DLD1 (cell line): Measurements from ENCODE around the gene SLU7.

Experiments
- in situ Hi-C: cut with HindIII; loops from 2 replicates; pipeline ENCODE4 v1.10.0; 2017; ENCODE audit warnings: low sequenced_read_pairs

The SLU7 gene

GRCh38 chr5:160418561-160419457 lies at the start of gene SLU7:
TSS of gene SLU7 (minus strand) at chr5:160419081. CDS start at chr5:160415294, 3,787 bp downstream.
- in situ Hi-C loops: no loop called here

DNA sequence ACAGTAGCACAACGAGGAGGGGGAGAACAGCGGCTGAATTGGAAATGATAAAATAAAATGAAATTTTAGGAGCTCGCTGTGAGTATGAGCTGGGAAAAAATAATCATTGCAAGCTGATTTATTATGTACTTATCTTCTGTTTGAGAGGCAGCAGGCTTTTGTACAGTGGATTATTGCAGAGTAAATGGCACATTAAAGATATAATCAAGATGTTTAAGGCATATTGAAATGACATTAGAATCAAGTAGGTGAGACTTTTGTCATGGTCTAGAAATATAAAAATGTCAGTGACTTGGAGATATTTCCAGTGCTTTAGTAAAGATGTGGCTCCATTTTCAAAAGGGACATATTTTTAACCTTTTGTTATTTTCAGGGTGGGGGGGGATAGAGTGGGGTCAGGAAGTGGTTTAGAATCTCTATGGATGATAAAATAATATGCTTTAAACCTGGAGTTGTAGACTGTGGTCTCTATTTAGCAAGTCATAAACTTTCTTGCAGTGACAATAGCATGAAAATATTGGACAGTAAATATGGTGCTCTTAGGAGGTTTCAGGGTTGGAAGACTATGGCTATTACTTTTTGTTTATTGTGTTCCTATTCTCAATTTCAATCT lies 49.6 kb upstream of the SLU7 start:
- in situ Hi-C loops: no loop called here

DNA sequence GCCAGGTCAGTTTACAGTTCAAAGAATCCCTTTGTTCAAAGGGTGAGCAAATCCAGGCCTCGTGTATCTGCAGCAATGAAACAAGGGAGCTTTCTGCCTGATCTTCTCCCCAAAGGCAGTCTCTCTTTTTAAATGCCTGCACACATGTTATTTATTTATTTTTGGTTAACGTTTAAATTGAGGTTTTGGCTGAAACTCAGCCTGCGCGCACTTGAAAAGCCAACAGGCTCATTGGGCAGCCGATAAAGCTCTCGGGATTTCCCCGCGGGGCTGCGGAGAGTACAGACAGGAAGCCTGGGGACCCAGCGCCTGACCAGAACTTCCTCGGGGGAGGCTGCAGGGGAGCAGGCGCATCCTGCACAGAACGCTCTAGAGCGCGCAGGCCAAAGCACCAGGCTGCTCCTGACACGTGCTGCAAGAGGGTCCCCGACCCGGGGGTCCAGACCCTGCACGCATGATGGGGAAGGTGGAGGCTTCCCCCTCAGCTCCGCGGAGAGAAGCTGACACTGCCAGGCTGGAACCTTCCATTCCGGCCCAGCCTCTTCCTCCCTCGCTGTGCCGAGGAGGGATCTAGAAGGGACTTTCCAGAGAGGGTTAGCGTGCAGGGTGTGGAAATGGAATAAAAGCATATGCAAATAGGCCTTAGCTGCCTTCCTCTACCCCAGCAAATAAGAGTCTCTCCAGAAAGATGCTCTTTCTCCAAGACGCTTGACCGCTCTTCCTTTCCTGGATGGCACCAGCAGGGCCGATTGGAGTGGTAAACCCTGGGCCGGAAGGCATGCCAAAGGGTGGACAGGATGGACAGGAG lies 48.9 kb upstream of the SLU7 start:
- in situ Hi-C loops: no loop called here

DNA sequence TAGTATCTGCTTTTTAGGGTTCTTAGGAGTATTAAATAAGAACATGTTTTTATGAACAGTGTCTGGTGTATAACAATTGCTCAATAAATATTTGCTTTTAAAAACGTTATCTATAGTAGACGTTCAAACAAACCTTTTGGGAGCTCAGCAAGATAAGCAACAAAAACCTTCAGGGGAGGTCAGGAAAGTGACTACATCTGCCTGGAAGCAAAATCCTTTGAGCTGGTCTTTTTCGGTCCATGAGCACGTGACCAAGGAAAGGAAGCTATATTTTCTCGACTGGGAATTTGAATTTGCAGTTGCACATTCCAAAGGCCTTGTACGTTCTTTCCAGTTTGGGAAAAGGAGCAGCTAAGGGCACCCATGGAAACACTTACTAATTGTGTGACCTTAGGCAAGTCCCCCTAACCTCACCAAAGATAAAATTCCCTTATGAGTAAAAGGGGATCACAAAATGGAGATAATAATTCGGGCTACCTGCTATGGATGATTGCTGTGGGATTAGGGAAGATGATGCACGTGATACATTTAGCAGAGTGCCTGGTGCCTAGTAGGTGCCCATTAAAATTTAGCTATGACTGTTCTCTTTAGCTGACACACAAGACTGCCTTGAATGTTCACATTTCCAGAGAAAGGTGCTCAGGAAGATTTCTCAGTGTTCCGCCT lies 48.1 kb upstream of the SLU7 start:
- in situ Hi-C loops: no loop called here

- in situ Hi-C loops: no loop called here
These were observed 47.2 kb upstream of the SLU7 start for GRCh38 chr5:160466116-160466515.

DNA sequence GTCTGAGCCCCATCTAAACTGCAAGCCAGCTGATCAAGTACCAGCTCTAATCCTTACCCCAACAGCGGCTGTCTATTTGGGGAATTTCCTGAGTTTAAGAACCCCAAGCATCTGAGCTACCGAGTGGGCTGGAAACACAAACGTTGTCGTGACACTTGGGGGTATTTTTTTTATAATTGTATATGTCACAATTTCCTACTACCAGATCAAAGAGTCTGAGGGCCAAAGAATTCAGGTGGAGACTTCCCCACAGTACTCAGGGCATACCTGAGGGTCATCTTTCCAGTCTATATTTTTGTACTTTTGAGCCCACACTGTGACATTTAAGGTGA lies 45.6 kb upstream of the SLU7 start:
- in situ Hi-C loops: no loop called here

GRCh38 chr5:160463740-160464465 lies 45.0 kb upstream of the SLU7 start:
- in situ Hi-C loops: no loop called here

DNA sequence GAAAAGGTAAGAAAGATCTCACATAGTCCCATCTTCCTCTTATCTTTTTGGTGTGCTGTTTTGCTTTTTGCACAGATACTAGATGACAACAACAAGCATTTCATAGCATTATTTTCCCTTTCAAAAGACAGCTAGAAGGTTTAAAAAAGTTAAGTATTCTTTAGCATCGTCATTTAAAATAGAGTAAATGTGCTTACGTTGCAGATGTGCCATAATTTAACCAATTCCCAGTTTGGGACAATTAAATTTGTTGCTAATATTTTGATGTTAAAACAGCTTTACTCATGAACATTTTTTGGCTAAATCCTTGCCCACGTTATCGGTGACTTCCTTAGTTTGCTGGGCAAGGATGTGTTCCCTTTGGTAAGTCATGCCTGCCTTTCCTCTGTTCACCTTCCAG lies 44.3 kb upstream of the SLU7 start:
- in situ Hi-C loops: no loop called here

DNA sequence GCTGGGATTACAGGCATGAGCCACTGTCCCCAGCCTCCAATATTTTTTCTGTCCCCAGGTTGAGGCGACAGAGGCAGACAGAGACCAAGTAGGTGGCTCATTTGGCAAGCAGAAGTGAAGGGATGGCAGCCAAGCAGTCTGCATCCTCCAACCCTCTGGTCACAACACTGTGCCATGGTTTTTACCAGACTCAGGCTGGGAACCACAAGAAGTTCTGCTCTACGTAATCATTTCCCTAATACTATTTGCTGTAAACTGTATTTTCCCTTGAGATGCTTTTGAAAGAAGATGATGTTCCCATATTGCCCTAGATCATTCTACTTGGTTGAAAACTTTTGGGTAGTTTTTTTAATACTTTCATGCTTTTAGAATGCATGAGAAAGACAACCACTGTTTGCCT lies 43.3 kb upstream of the SLU7 start:
- in situ Hi-C loops: no loop called here

GRCh38 chr5:160461378-160461777 lies 42.5 kb upstream of the SLU7 start:
- in situ Hi-C loops: no loop called here

DNA sequence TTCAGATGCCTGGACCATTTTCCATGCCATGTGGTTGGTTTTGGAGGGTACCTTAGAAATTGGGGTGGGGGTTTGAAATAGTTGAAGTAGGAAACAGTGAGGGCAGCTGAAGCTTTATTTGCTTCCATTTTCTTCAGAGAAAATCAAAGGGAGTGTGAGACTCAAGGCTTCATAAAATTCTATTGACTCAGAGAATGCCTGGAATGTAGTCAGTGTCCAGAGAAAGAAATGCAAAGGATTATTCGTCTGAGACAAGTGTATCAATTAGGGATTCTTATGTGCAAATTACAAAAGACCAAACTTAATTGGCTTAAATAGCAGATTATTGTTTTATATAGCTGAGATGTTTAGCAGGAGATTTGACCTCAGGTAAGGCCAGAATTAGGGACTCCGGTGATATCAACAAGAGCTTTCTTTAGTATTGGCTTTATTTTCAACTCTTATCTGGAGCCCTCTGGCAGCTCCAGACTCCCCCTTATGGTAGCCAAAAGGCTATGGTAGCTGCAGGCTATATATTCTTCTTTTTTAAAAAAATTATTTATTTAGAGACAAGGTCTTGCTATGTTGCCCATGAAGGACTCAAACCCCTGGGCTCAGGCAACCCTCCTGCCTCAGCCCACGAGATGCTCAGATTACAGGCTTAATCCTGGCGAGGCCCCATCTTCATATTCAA lies 41.6 kb upstream of the SLU7 start:
- in situ Hi-C loops: no loop called here

GRCh38 chr5:160458806-160459800 lies 40.2 kb upstream of the SLU7 start:
- in situ Hi-C loops: no loop called here

GRCh38 chr5:160457252-160457651 lies 38.4 kb upstream of the SLU7 start:
- in situ Hi-C loops: no loop called here

GRCh38 chr5:160456480-160457177 lies 37.7 kb upstream of the SLU7 start:
- in situ Hi-C loops: no loop called here

DNA sequence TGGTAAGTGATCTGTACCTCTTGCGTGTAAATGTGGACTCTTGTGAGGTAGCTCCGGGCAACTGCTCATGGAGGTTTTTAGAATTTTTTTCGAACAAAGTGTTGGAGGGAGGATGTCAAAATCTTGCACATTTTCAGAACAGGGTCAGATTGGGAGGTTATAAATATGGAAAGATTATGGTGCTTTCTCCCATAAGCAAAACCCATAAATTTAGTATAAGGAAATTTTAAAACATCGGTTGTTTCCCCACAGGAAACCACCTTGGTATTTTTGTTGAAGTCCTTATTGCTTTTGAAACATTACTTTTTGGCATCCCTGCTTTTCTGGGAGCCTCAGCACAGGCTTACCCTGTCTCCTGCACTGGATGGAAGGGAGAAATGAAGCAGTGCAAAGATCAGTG lies 36.7 kb upstream of the SLU7 start:
- in situ Hi-C loops: no loop called here

GRCh38 chr5:160453751-160454150 lies 34.9 kb upstream of the SLU7 start:
- in situ Hi-C loops: no loop called here

GRCh38 chr5:160452795-160453194 lies 33.9 kb upstream of the SLU7 start:
- in situ Hi-C loops: no loop called here

GRCh38 chr5:160452036-160452435 lies 33.2 kb upstream of the SLU7 start:
- in situ Hi-C loops: no loop called here
